Loucy (cell line): ENCODE results near the gene GRM3.

Experiments used
- H2AFZ ChIP-seq: fragments of 200-600 bp; sonication (generic); 2 replicates; pipeline ENCODE4 v1.6.0; 2016; ENCODE audit warnings: antibody characterized with exemption, mild to moderate bottlenecking, low read length, moderate library complexity
- H3F3A ChIP-seq: fragments of 200-600 bp; 2 replicates; pipeline ENCODE4 v1.6.0; 2016; ENCODE audit warnings: antibody characterized with exemption, low read depth, mild to moderate bottlenecking
- H3K27me3 ChIP-seq: fragments of 200-600 bp; sonication (generic); 2 replicates; pipeline ENCODE4 v1.6.1; 2014; ENCODE audit warnings: low read length, mild to moderate bottlenecking; ENCODE audit not compliant: insufficient read depth, poor library complexity, severe bottlenecking
- H3K36me3 ChIP-seq: fragments of 200-600 bp; sonication (generic); 2 replicates; pipeline ENCODE4 v1.6.1; 2016; ENCODE audit warnings: low read length; ENCODE audit not compliant: insufficient read depth
- H3K4me1 ChIP-seq: fragments of 200-600 bp; sonication (generic); 2 replicates; pipeline ENCODE4 v1.5.1; 2014; ENCODE audit warnings: low read length, mild to moderate bottlenecking; ENCODE audit not compliant: insufficient read depth, poor library complexity, severe bottlenecking
- H3K4me2 ChIP-seq: fragments of 200-600 bp; sonication (generic); 2 replicates; pipeline ENCODE4 v1.6.0; 2014; ENCODE audit warnings: antibody characterized with exemption, low read length, low read depth, mild to moderate bottlenecking; ENCODE audit not compliant: poor library complexity, severe bottlenecking
- H3K4me3 ChIP-seq: fragments of 200-600 bp; sonication (generic); 2 replicates; pipeline ENCODE4 v1.5.1; 2014; ENCODE audit warnings: low read length, mild to moderate bottlenecking, mixed read lengths; ENCODE audit not compliant: poor library complexity, severe bottlenecking
- H3K79me2 ChIP-seq: fragments of 200-600 bp; sonication (generic); 2 replicates; pipeline ENCODE4 v1.6.1; 2014; ENCODE audit warnings: low read length; ENCODE audit not compliant: insufficient read depth
- H3K9ac ChIP-seq: fragments of 200-600 bp; sonication (generic); 2 replicates; pipeline ENCODE4 v1.6.0; 2014; ENCODE audit warnings: mild to moderate bottlenecking, low read depth, low read length, moderate library complexity; ENCODE audit not compliant: poor library complexity, severe bottlenecking
- H3K9me2 ChIP-seq: fragments of 200-600 bp; sonication (generic); replicated peaks from 2 replicates; pipeline ENCODE4 v1.6.1; 2016; ENCODE audit warnings: low read depth, low read length, mixed read lengths
- H3K9me3 ChIP-seq: fragments of 200-600 bp; sonication (generic); 2 replicates; pipeline ENCODE4 v1.6.1; 2014; ENCODE audit warnings: mild to moderate bottlenecking, antibody characterized with exemption, low read length, low read depth; ENCODE audit not compliant: insufficient read depth
- H4K20me1 ChIP-seq: fragments of 200-600 bp; sonication (generic); 2 replicates; pipeline ENCODE4 v1.6.0; 2014; ENCODE audit warnings: antibody characterized with exemption, low read length, mild to moderate bottlenecking; ENCODE audit not compliant: insufficient read depth, poor library complexity, severe bottlenecking
- CTCF ChIP-seq: fragments of 200-600 bp; sonication (generic); conservative IDR thresholded peaks from 2 replicates; pipeline ENCODE4 v1.5.1; 2014; ENCODE audit warnings: mild to moderate bottlenecking, antibody characterized with exemption, low read length
- EZH2phosphoT487 ChIP-seq: fragments of 200-600 bp; IDR thresholded peaks from 2 replicates; pipeline ENCODE4 v1.6.1; 2018; ENCODE audit warnings: antibody characterized with exemption, mild to moderate bottlenecking, moderate library complexity, borderline replicate concordance

The GRM3 gene

GRCh38 chr7:86775203-86775602, 131.5 kb downstream of the GRM3 start:
- no peak overlapping the region for H3K4me3 ChIP-seq
- TF ChIP-seq EZH2phosphoT487 (no peak), CTCF (no peak)
- no peaks in the 10 kb centered on the region for H3K79me2 ChIP-seq
- H3K27me3 ChIP-seq, result no peaks in the 10 kb centered on the region
- H3K9ac ChIP-seq, result no peak overlapping the region
- no peak overlapping the region for H2AFZ ChIP-seq
- H3K4me1 ChIP-seq, result no peaks in the 10 kb centered on the region
- H4K20me1 ChIP-seq, result no peaks in the 10 kb centered on the region
- no peaks in the 10 kb centered on the region for H3F3A ChIP-seq
- no peaks in the 10 kb centered on the region for H3K36me3 ChIP-seq
- no peaks in the 10 kb centered on the region for H3K9me3 ChIP-seq
- H3K9me2 ChIP-seq, result no peaks in the 10 kb centered on the region
- no peak overlapping the region for H3K4me2 ChIP-seq

- Histone ChIP-seq H4K20me1 (no peaks in the 10 kb centered on the region), H3F3A (no peaks in the 10 kb centered on the region), H3K4me1 (no peaks in the 10 kb centered on the region), H3K4me3 (no peak overlapping the region), H3K4me2 (no peak overlapping the region), H3K9me3 (no peaks in the 10 kb centered on the region), H3K36me3 (no peaks in the 10 kb centered on the region), H3K9ac (no peak overlapping the region), H2AFZ (no peak overlapping the region), H3K79me2 (no peaks in the 10 kb centered on the region), H3K9me2 (no peaks in the 10 kb centered on the region), H3K27me3 (no peaks in the 10 kb centered on the region)
- TF ChIP-seq CTCF (no peak), EZH2phosphoT487 (no peak)
These were observed 132.4 kb downstream of the GRM3 start for GRCh38 chr7:86776136-86776535.

GRCh38 chr7:86778271-86778670, 134.6 kb downstream of the GRM3 start:
- Histone ChIP-seq H3K9ac (no peak overlapping the region), H2AFZ (no peak overlapping the region), H3K9me2 (no peaks in the 10 kb centered on the region), H3K9me3 (no peaks in the 10 kb centered on the region), H3K4me1 (no peaks in the 10 kb centered on the region), H3F3A (no peaks in the 10 kb centered on the region), H3K27me3 (no peaks in the 10 kb centered on the region), H3K4me3 (no peak overlapping the region), H3K36me3 (no peaks in the 10 kb centered on the region), H3K4me2 (no peak overlapping the region), H3K79me2 (no peaks in the 10 kb centered on the region), H4K20me1 (no peaks in the 10 kb centered on the region)
- TF ChIP-seq CTCF (no peak), EZH2phosphoT487 (no peak)
